ENCODE results near the gene SLC6A20.

GRCh38 chr3:45760878-45761711 is 35.2 kb downstream of the SLC6A20 start:
- TF ChIP-seq FOXP2 (optimal IDR thresholded peaks at IDR 0.05; ENCODE audit: control extremely low read depth, extremely low read length, insufficient read depth) (no peak), POLR2AphosphoS5 (IDR thresholded peaks at IDR 0.05; ENCODE audit: borderline replicate concordance, low read depth, low read length) (no peak)
